A673 (cell line): ENCODE measurements around the gene SLIT3. TPM values are rescaled to one million over a fixed set of nuclear protein-coding genes. Genes with fewer than 3 reads are reported as not detected.
A peak's percentile ranks its signal among the peaks of the same experiment; 100 is the strongest.

Experiments
- BruUV-seq: library from RNA; stranded (reverse); fragments of 400-500 nt; replicated peaks from 2 replicates; lab custom pipeline; 2021; lab: Mats Ljungman, UMichigan
- CTCF ChIA-PET: fragments of 300-600 bp; sonication (Branson Sonifier 250); formaldehyde crosslinking; loops from one replicate; lab custom pipeline; 2022; ENCODE audit warnings: antibody characterized with exemption; lab: Charles Lee
- POLR2A ChIA-PET: fragments of 300-600 bp; sonication (Branson Sonifier 250); formaldehyde crosslinking; loops from one replicate; lab custom pipeline; 2022; ENCODE audit warnings: antibody characterized with exemption; ENCODE audit not compliant: low non-redundant PET; lab: Charles Lee
- DNase-seq: peaks from one replicate; pipeline ENCODE4 v3.0.0-alpha.2; 2015; ENCODE audit warnings: low spot score
- H3K27ac ChIP-seq: fragments of 200-600 bp; sonication (generic); 2 replicates; pipeline ENCODE4 v1.5.1; 2016; ENCODE audit warnings: mixed run types, low read depth, mild to moderate bottlenecking, mixed read lengths, antibody characterized with exemption, low read length; ENCODE audit not compliant: poor library complexity, severe bottlenecking
- H3K27me3 ChIP-seq: fragments of 200-600 bp; sonication (generic); replicated peaks from 2 replicates; pipeline ENCODE4 v1.6.1; 2017; ENCODE audit warnings: mixed run types, low read depth, mild to moderate bottlenecking, mixed read lengths, antibody characterized with exemption, low read length; ENCODE audit not compliant: insufficient read depth, poor library complexity
- H3K36me3 ChIP-seq: fragments of 200-600 bp; sonication (generic); 2 replicates; pipeline ENCODE4 v1.6.1; 2016; ENCODE audit warnings: mixed run types, mild to moderate bottlenecking, mixed read lengths, antibody characterized with exemption, low read length; ENCODE audit not compliant: insufficient read depth, poor library complexity, severe bottlenecking
- H3K4me1 ChIP-seq: fragments of 200-600 bp; sonication (generic); 2 replicates; pipeline ENCODE4 v1.6.1; 2017; ENCODE audit warnings: mixed run types, mild to moderate bottlenecking, mixed read lengths, antibody characterized with exemption, low read length; ENCODE audit not compliant: insufficient read depth, poor library complexity, severe bottlenecking
- H3K4me3 ChIP-seq: fragments of 200-600 bp; sonication (generic); 2 replicates; pipeline ENCODE4 v1.5.1; 2016; ENCODE audit warnings: low read depth, mixed run types, mild to moderate bottlenecking, mixed read lengths, low read length; ENCODE audit not compliant: poor library complexity, severe bottlenecking
- H3K9me3 ChIP-seq: fragments of 200-600 bp; sonication (generic); 2 replicates; pipeline ENCODE4 v1.6.1; 2016; ENCODE audit warnings: mixed run types, low read depth, mild to moderate bottlenecking, mixed read lengths, antibody characterized with exemption, low read length; ENCODE audit not compliant: poor library complexity, severe bottlenecking
- CTCF ChIP-seq: fragments of 300-800, 200-600 bp; sonication (generic); conservative IDR thresholded peaks from 2 replicates; pipeline ENCODE4 v1.5.1; 2017; ENCODE audit warnings: low read depth, mild to moderate bottlenecking, antibody characterized with exemption, low read length, moderate library complexity, mixed read lengths
- EZH2 ChIP-seq: fragments of 200-600 bp; sonication (generic); IDR thresholded peaks from 2 replicates; pipeline ENCODE4 v1.6.1; 2017; ENCODE audit warnings: borderline replicate concordance, low read depth, mild to moderate bottlenecking, mixed read lengths, antibody characterized with exemption, low read length; ENCODE audit not compliant: poor library complexity, severe bottlenecking
- intact Hi-C: fragments of 100-400 bp; cut with micrococcal nuclease; formaldehyde crosslinking; loops from one replicate; pipeline ENCODE4 v1.10.0; 2022; ENCODE audit not compliant: unreplicated experiment
- total RNA-seq: library from RNA; stranded (reverse); gene quantifications from 2 replicates; pipeline ENCODE4 v1.2.3, GENCODE V29; 2021

SLIT3 gene
- total RNA-seq, 1 experiment from 2014 or later: not detected

GRCh38 chr5:169304175-169304574 lies 3.2 kb upstream of the SLIT3 start:
- ChIA-PET POLR2A (no interaction called here), CTCF (no interaction called here)
- Histone ChIP-seq H3K4me1 (no peaks in the 10 kb centered on the region), H3K9me3 (no peaks in the 10 kb centered on the region), H3K4me3 (no peak overlapping the region), H3K27ac (no peak overlapping the region), H3K27me3 (peaks cover 74% of the 10 kb centered on the region), H3K36me3 (no peaks in the 10 kb centered on the region)
- BruUV-seq: no TSS peak
- no peak for TF ChIP-seq CTCF
- TF ChIP-seq EZH2: no peak
- intact Hi-C loops: loop anchor here (5.0 to 10.0 kb wide), 2 partner anchors 278 to 599 kb away; partner anchors contain the start of gene SPDL1
- DNase-seq: no peak

GRCh38 chr5:169303119-169303515 lies 2.2 kb upstream of the SLIT3 start:
- no peak for TF ChIP-seq CTCF
- TF ChIP-seq EZH2: no peak
- no peaks in the 10 kb centered on the region for H3K9me3 ChIP-seq
- no peak for DNase-seq
- ChIA-PET CTCF (no interaction called here), POLR2A (no interaction called here)
- H3K4me3 ChIP-seq: no peak overlapping the region
- no peak overlapping the region for H3K27ac ChIP-seq
- H3K36me3 ChIP-seq: no peaks in the 10 kb centered on the region
- BruUV-seq: no TSS peak
- H3K4me1 ChIP-seq: no peaks in the 10 kb centered on the region
- peaks cover 79% of the 10 kb centered on the region for H3K27me3 ChIP-seq
- intact Hi-C loops: loop anchor here (2.0 to 10.0 kb wide), 5 partner anchors 279 to 1034 kb away; partner anchors contain the start of gene SPDL1

- Histone ChIP-seq H3K9me3 (no peaks in the 10 kb centered on the region), H3K27ac (no peak overlapping the region), H3K4me1 (no peaks in the 10 kb centered on the region), H3K27me3 (peaks cover 82% of the 10 kb centered on the region), H3K36me3 (no peaks in the 10 kb centered on the region), H3K4me3 (no peak overlapping the region)
- BruUV-seq: no TSS peak
- CTCF ChIA-PET: no interaction called here
- POLR2A ChIA-PET: no interaction called here
- intact Hi-C loops: loop anchor here (2.0 to 10.0 kb wide), 5 partner anchors 280 to 1034 kb away; partner anchors contain the start of gene SPDL1
- TF ChIP-seq EZH2 (peak; percentile 77), CTCF (peak; percentile 83)
- DNase-seq: peak; percentile 70
Observed at GRCh38 chr5:169302491-169303118, 1.7 kb upstream of the SLIT3 start.
